Endothelial cell of umbilical vein (primary cell): ENCODE results near the gene MAML2. TPM values are rescaled to one million over a fixed set of nuclear protein-coding genes. Genes with fewer than 3 reads are reported as not detected.

ENCODE experiments used
- BruUV-seq: library from RNA; stranded (reverse); fragments of 400-500 nt; replicated peaks from 2 replicates; lab custom pipeline; 2021; lab: Mats Ljungman, UMichigan
- CTCF ChIA-PET: fragments of 300-600, 350-600 bp; sonication (Branson Sonifier 250); formaldehyde crosslinking; loops from one replicate; lab custom pipeline; 2021; ENCODE audit warnings: antibody characterized with exemption, inconsistent platforms; lab: Charles Lee
- POLR2A ChIA-PET: fragments of 300-600, 350-600 bp; sonication (Branson Sonifier 250); formaldehyde crosslinking; loops from one replicate; lab custom pipeline; 2021; ENCODE audit warnings: antibody characterized with exemption, inconsistent platforms; lab: Charles Lee
- DNase-seq: peaks from one replicate; pipeline ENCODE4 v3.0.0-alpha.2; 2011; ENCODE audit warnings: low read depth, low spot score
- FAIRE-seq: peaks from 2 replicates; lab custom pipeline; 2011; peaks lifted over from hg19 to GRCh38; lab: Jason Lieb, UNC
- H2AFZ ChIP-seq: 2 replicates; pipeline ENCODE4 v1.6.0; 2012; ENCODE audit warnings: low read depth, low read length, control low read depth, inconsistent platforms
- H3K27ac ChIP-seq: 2 replicates; pipeline ENCODE4 v1.5.1; 2011; ENCODE audit warnings: low read depth, mild to moderate bottlenecking, control low read depth, low read length, moderate library complexity; ENCODE audit not compliant: insufficient read depth
- H3K27me3 ChIP-seq, 2 experiments: 2 replicates each; pipeline versions ENCODE4 v1.6.0 to v1.6.1; 2011; ENCODE audit warnings: low read length in 2 of 2, mixed read lengths in 1 of 2; ENCODE audit not compliant: control insufficient read depth in 2 of 2, insufficient read depth in 2 of 2
- H3K36me3 ChIP-seq, 2 experiments: 2 replicates in 1 of 2; 3 replicates in 1 of 2; pipeline ENCODE4 v1.5.1; 2011; ENCODE audit warnings: low read length in 2 of 2, mild to moderate bottlenecking in 1 of 2, moderate library complexity in 1 of 2; ENCODE audit not compliant: control insufficient read depth in 2 of 2, insufficient read depth in 2 of 2; ENCODE audit errors: extremely low read depth in 1 of 2
- H3K4me1 ChIP-seq: 3 replicates; pipeline ENCODE4 v1.5.1; 2011; ENCODE audit warnings: mild to moderate bottlenecking, low read length; ENCODE audit not compliant: control insufficient read depth, insufficient read depth; ENCODE audit errors: extremely low read depth
- H3K4me2 ChIP-seq: 2 replicates; pipeline ENCODE4 v1.6.1; 2011; ENCODE audit warnings: low read length, control low read depth, mixed read lengths; ENCODE audit not compliant: insufficient read depth
- H3K4me3 ChIP-seq, 3 experiments: fragments of 200-600 bp in 1 of 3; sonication (generic), shearing (Covaris generic) in 1 of 3; replicated peaks in 1 of 3; 2 replicates each; pipeline ENCODE4 v1.5.1; 2011 to 2016; ENCODE audit warnings: control low read depth in 3 of 3, low read length in 3 of 3, mild to moderate bottlenecking in 2 of 3, inconsistent platforms in 1 of 3, low read depth in 1 of 3, moderate library complexity in 1 of 3; ENCODE audit not compliant: insufficient read depth in 1 of 3
- H3K79me2 ChIP-seq: 2 replicates; pipeline ENCODE4 v1.6.0; 2012; ENCODE audit warnings: low read length, inconsistent platforms; ENCODE audit not compliant: control insufficient read depth, insufficient read depth
- H3K9ac ChIP-seq: replicated peaks from 2 replicates; pipeline ENCODE3; 2011; ENCODE audit warnings: low read length, control low read depth; ENCODE audit not compliant: insufficient read depth; ENCODE audit errors: extremely low read depth
- H3K9me1 ChIP-seq: replicated peaks from 3 replicates; pipeline ENCODE4 v1.6.0; 2011; ENCODE audit warnings: mild to moderate bottlenecking, low read length; ENCODE audit not compliant: control insufficient read depth, insufficient read depth; ENCODE audit errors: extremely low read depth
- H3K9me3 ChIP-seq: replicated peaks from 2 replicates; pipeline ENCODE4 v1.5.1; 2012; ENCODE audit warnings: low read length, inconsistent platforms; ENCODE audit not compliant: control insufficient read depth, insufficient read depth
- H4K20me1 ChIP-seq: replicated peaks from 2 replicates; pipeline ENCODE3; 2011; ENCODE audit warnings: mild to moderate bottlenecking, low read length; ENCODE audit not compliant: control insufficient read depth, insufficient read depth; ENCODE audit errors: extremely low read depth
- EZH2 ChIP-seq: IDR thresholded peaks from 2 replicates; pipeline ENCODE4 v1.6.1; 2012; ENCODE audit warnings: borderline replicate concordance, low read depth, mild to moderate bottlenecking, moderate library complexity, low read length, inconsistent platforms; ENCODE audit not compliant: severe bottlenecking
- FOS ChIP-seq: IDR thresholded peaks from 2 replicates; pipeline ENCODE4 v1.6.1; 2011; ENCODE audit warnings: mild to moderate bottlenecking, low read length, moderate library complexity, borderline replicate concordance; ENCODE audit not compliant: insufficient read depth
- GATA2 ChIP-seq: IDR thresholded peaks from 2 replicates; pipeline ENCODE4 v1.7.0; 2011; ENCODE audit warnings: low read depth, mild to moderate bottlenecking, moderate library complexity, mixed read lengths, low read length; ENCODE audit not compliant: insufficient read length, insufficient read depth
- JUN ChIP-seq: IDR thresholded peaks from 2 replicates; pipeline ENCODE4 v1.6.1; 2011; ENCODE audit warnings: borderline replicate concordance, low read depth; ENCODE audit not compliant: insufficient read length, insufficient read depth
- MYC ChIP-seq: IDR thresholded peaks from one replicate; pipeline ENCODE4 v1.6.1; 2011; ENCODE audit warnings: mild to moderate bottlenecking, low read depth, low read length
- POLR2A ChIP-seq: IDR thresholded peaks from 2 replicates; pipeline ENCODE4 v1.6.1; 2012; ENCODE audit warnings: low read depth, mild to moderate bottlenecking, control low read depth, low read length
- POLR2AphosphoS5 ChIP-seq: IDR thresholded peaks from 2 replicates; pipeline ENCODE4 v1.6.1; 2012; ENCODE audit warnings: low read depth, mild to moderate bottlenecking, control low read depth, low read length, moderate library complexity; ENCODE audit not compliant: insufficient read depth
- dilution Hi-C: fragments of 300-500 bp; cut with MboI; formaldehyde crosslinking; loops from one replicate; pipeline ENCODE4 v1.15.0; 2019; ENCODE audit warnings: low sequenced_read_pairs; ENCODE audit not compliant: extremely low pct_ligation_motif_present
- intact Hi-C: fragments of 100-400 bp; cut with micrococcal nuclease; formaldehyde crosslinking; loops from one replicate; pipeline ENCODE4 v1.10.0; 2022
- polyA plus RNA-seq, 4 experiments: library from polyadenylated mRNA; depleted of rRNA in 3 of 4; stranded (reverse) in 3 of 4; unstranded in 1 of 4; fragments of >200 nt; gene quantifications; 2 replicates each; pipeline versions ENCODE4 v1.2.1 to v1.2.3, GENCODE V29; 2011 to 2012; ENCODE audit warnings: missing spikeins in 1 of 4
- total RNA-seq: library from RNA; stranded (reverse); gene quantifications from 2 replicates; pipeline ENCODE4 v1.2.3, GENCODE V29; 2021
- TF ChIP-seq, protein P1 (sequence below): IDR thresholded peaks from 2 replicates; pipeline ENCODE4 v1.6.1; 2011; ENCODE audit not compliant: insufficient read depth, insufficient read length
- TF ChIP-seq, protein P2 (sequence below), 2 donors: IDR thresholded peaks; 1 replicate in 1 of 2; 2 replicates in 1 of 2; pipeline ENCODE4 v1.5.1; 2011; ENCODE audit warnings: low read length in 2 of 2, mild to moderate bottlenecking in 2 of 2, moderate library complexity in 2 of 2, control low read depth in 1 of 2, inconsistent platforms in 1 of 2, low read depth in 1 of 2; ENCODE audit not compliant: insufficient read depth in 1 of 2; ENCODE audit errors: extremely low read depth in 1 of 2

MAML2 gene
- total and polyA plus RNA-seq, 2 donors (not counting 3 experiments of a cell fraction or from before 2014, with no cell fraction given): 12.4 to 16.8 TPM

- Histone ChIP-seq H3K4me2 (no peak overlapping the region), H3K27me3 (no peaks in the 10 kb centered on the region), H3K4me3 (no peak overlapping the region), H3K9me1 (no peaks in the 10 kb centered on the region), H3K4me1 (no peaks in the 10 kb centered on the region), H4K20me1 (no peaks in the 10 kb centered on the region), H3K27ac (no peak overlapping the region), H2AFZ (no peak overlapping the region), H3K9me3 (no peaks in the 10 kb centered on the region), H3K36me3 (no peaks in the 10 kb centered on the region), H3K9ac (no peak overlapping the region), H3K79me2 (no peaks in the 10 kb centered on the region)
- DNase-seq (no peak), FAIRE-seq (no peak)
- BruUV-seq: no TSS peak
- ChIA-PET CTCF (no interaction called here), POLR2A (no interaction called here)
- intact Hi-C loops: no loop called here
- dilution Hi-C loops: no loop called here
- TF ChIP-seq EZH2 (no peak), POLR2A (no peak), POLR2AphosphoS5 (no peak), GATA2 (no peak), JUN (no peak), MYC (no peak), FOS (no peak)
- TF ChIP-seq, protein P1, sequence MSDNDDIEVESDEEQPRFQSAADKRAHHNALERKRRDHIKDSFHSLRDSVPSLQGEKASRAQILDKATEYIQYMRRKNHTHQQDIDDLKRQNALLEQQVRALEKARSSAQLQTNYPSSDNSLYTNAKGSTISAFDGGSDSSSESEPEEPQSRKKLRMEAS: no peak
- TF ChIP-seq, protein P2, sequence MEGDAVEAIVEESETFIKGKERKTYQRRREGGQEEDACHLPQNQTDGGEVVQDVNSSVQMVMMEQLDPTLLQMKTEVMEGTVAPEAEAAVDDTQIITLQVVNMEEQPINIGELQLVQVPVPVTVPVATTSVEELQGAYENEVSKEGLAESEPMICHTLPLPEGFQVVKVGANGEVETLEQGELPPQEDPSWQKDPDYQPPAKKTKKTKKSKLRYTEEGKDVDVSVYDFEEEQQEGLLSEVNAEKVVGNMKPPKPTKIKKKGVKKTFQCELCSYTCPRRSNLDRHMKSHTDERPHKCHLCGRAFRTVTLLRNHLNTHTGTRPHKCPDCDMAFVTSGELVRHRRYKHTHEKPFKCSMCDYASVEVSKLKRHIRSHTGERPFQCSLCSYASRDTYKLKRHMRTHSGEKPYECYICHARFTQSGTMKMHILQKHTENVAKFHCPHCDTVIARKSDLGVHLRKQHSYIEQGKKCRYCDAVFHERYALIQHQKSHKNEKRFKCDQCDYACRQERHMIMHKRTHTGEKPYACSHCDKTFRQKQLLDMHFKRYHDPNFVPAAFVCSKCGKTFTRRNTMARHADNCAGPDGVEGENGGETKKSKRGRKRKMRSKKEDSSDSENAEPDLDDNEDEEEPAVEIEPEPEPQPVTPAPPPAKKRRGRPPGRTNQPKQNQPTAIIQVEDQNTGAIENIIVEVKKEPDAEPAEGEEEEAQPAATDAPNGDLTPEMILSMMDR (IDR thresholded peaks at IDR 0.05; ENCODE audit: extremely low read depth in 1 of 2, insufficient read depth in 1 of 2, low read depth in 1 of 2, low read length in 2 of 2): no peak
These were observed 381.2 kb downstream of the MAML2 start for GRCh38 chr11:95961758-95962157.
